Liver (tissue), 9 donors: ENCODE results near the gene NARF. TPM values are rescaled to one million over a fixed set of nuclear protein-coding genes. Genes with fewer than 3 reads are reported as not detected.

Experiments used
- DNase-seq: peaks from one replicate; pipeline ENCODE4 v3.0.0-alpha.2; 2017; ENCODE audit warnings: low spot score
- H3K27ac ChIP-seq, 2 donors: one replicate each; pipeline ENCODE4 v1.7.0; 2013; ENCODE audit warnings: inconsistent platforms in 2 of 2, low read length in 2 of 2, control low read depth in 1 of 2, low read depth in 1 of 2, mild to moderate bottlenecking in 1 of 2
- H3K27me3 ChIP-seq, 4 donors: one replicate each; pipeline versions ENCODE4 v1.6.1 to v1.7.0; 2013; ENCODE audit warnings: low read length in 3 of 4, inconsistent platforms in 1 of 4, mild to moderate bottlenecking in 1 of 4, moderate library complexity in 1 of 4; ENCODE audit not compliant: control insufficient read depth in 4 of 4, insufficient read depth in 4 of 4
- H3K36me3 ChIP-seq, 4 donors: one replicate each; pipeline versions ENCODE4 v1.6.1 to v1.7.0; 2013; ENCODE audit warnings: low read length in 3 of 4, mild to moderate bottlenecking in 3 of 4, low read depth in 1 of 4, moderate library complexity in 1 of 4; ENCODE audit not compliant: control insufficient read depth in 4 of 4, insufficient read depth in 3 of 4
- H3K4me1 ChIP-seq, 4 donors: one replicate each; pipeline versions ENCODE4 v1.6.1 to v1.7.0; 2013; ENCODE audit warnings: low read length in 3 of 4, mild to moderate bottlenecking in 3 of 4, moderate library complexity in 1 of 4; ENCODE audit not compliant: control insufficient read depth in 4 of 4, insufficient read depth in 4 of 4
- H3K4me3 ChIP-seq, 3 donors: one replicate each; pipeline versions ENCODE4 v1.6.1 to v1.7.0; 2013; ENCODE audit warnings: low read length in 3 of 3, control low read depth in 1 of 3, low read depth in 1 of 3, mild to moderate bottlenecking in 1 of 3
- H3K9ac ChIP-seq, 2 donors: one replicate each; pipeline ENCODE4 v1.7.0; 2013; ENCODE audit warnings: low read length in 2 of 2, mild to moderate bottlenecking in 2 of 2, moderate library complexity in 2 of 2, control low read depth in 1 of 2, low read depth in 1 of 2
- H3K9me3 ChIP-seq, 4 donors: one replicate each; pipeline versions ENCODE4 v1.6.1 to v1.7.0; 2013; ENCODE audit warnings: low read length in 3 of 4; ENCODE audit not compliant: control insufficient read depth in 4 of 4
- FOXA1 ChIP-seq: IDR thresholded peaks from 2 replicates; pipeline ENCODE4 v1.6.1; 2016; ENCODE audit warnings: antibody characterized with exemption
- FOXA2 ChIP-seq: IDR thresholded peaks from 2 replicates; pipeline ENCODE4 v1.6.1; 2016; ENCODE audit warnings: antibody characterized with exemption
- GABPA ChIP-seq, 2 donors: IDR thresholded peaks in 1 of 2; conservative IDR thresholded peaks in 1 of 2; 2 replicates each; pipeline ENCODE4 v1.6.1; 2016; ENCODE audit warnings: antibody characterized with exemption in 2 of 2, mild to moderate bottlenecking in 1 of 2, moderate library complexity in 1 of 2
- HNF4A ChIP-seq, 2 donors: conservative IDR thresholded peaks; 2 replicates each; pipeline ENCODE4 v1.6.1; 2016; ENCODE audit warnings: antibody characterized with exemption in 2 of 2, mild to moderate bottlenecking in 2 of 2
- HNF4G ChIP-seq: IDR thresholded peaks from 2 replicates; pipeline ENCODE4 v1.6.1; 2016; ENCODE audit warnings: antibody characterized with exemption
- NR2F2 ChIP-seq: IDR thresholded peaks from 2 replicates; pipeline ENCODE4 v1.6.1; 2016; ENCODE audit warnings: antibody characterized with exemption
- RAD21 ChIP-seq, 2 donors: IDR thresholded peaks; 2 replicates each; pipeline ENCODE4 v1.6.1; 2016; ENCODE audit warnings: antibody characterized with exemption in 2 of 2, mild to moderate bottlenecking in 2 of 2
- TAF1 ChIP-seq: conservative IDR thresholded peaks from 2 replicates; pipeline ENCODE4 v1.6.1; 2016; ENCODE audit warnings: antibody characterized with exemption, mild to moderate bottlenecking
- WGBS: extraction: QIAGEN DNeasy Blood & Tissue Kit; methylation state at CpG from one replicate; pipeline ENCODE4 v1.1.7; 2013; 5-methylcytosine and 5-hydroxymethylcytosine counted together
- polyA plus RNA-seq, 2 donors: library from polyadenylated mRNA; stranded (reverse) in 1 of 2; unstranded in 1 of 2; fragments of 200-250 nt in 1 of 2; fragments of >200 nt in 1 of 2; fragmentation: Nextera tagmentation in 1 of 2; extraction: Ambion mirVana in 1 of 2; gene quantifications; one replicate each; pipeline versions ENCODE4 v1.2.1 to v1.2.3, GENCODE V29; 2013 to 2015
- total RNA-seq, 2 donors: library from RNA; depleted of rRNA; stranded (reverse); fragments of >200 nt; gene quantifications; one replicate each; pipeline ENCODE4 v1.2.3, GENCODE V29; 2014
- TF ChIP-seq, protein P1 (sequence below): IDR thresholded peaks from 2 replicates; pipeline ENCODE4 v1.6.1; 2016; ENCODE audit warnings: antibody characterized with exemption
- TF ChIP-seq, protein P2 (sequence below): IDR thresholded peaks from 2 replicates; pipeline ENCODE4 v1.6.1; 2016; ENCODE audit warnings: antibody characterized with exemption, mild to moderate bottlenecking
- TF ChIP-seq, protein P3 (sequence below): fragments of 150-350 bp; IDR thresholded peaks from 2 replicates; pipeline ENCODE4 v1.5.1; 2017; ENCODE audit warnings: improper control_type of control experiment, low read depth, low read length; ENCODE audit not compliant: missing input control
- TF ChIP-seq, protein P4 (sequence below): IDR thresholded peaks from 2 replicates; pipeline ENCODE4 v1.6.1; 2016; ENCODE audit warnings: antibody characterized with exemption
- donor health status: healthy.
- donor health status: healthy.
- donor health status: healthy.
- donor health status: healthy.
- donor health status: healthy.

Gene NARF
- total and polyA plus RNA-seq, 4 donors: 19.8 to 87.5 (median 26.2) TPM

DNA sequence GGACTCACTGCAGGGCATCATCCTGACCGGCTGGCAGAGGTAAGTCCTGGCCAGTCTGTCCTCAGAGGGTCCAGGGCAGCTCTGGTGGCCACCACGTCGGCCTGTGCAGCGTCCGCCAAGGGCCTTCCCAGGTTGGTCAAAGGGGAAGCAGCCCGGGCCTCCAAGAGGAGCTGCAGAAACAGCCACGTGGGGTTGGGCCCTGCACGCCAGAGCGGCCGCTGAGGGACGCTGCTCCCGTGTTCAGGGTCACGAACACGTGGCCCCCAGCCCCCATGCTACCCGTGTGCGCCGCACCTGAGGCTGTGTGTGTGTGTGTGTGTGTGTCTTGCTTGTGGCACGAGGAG is 21.2 kb upstream of the NARF start:
- Histone ChIP-seq H3K9ac (no peak overlapping the region), H3K36me3 (peaks cover 0 to 9% (median 6%) of the 10 kb centered on the region in 4 donors), H3K27me3 (no peaks in the 10 kb centered on the region), H3K4me1 (peaks cover 4 to 14% (median 7%) of the 10 kb centered on the region in 4 donors), H3K27ac (no peak overlapping the region), H3K4me3 (no peak overlapping the region), H3K9me3 (no peaks in the 10 kb centered on the region)
- DNase-seq: no peak
- 93% methylated on average over 18 of the region's 18 CpGs for WGBS
- no peak for TF ChIP-seq FOXA1
- TF ChIP-seq, protein P1, sequence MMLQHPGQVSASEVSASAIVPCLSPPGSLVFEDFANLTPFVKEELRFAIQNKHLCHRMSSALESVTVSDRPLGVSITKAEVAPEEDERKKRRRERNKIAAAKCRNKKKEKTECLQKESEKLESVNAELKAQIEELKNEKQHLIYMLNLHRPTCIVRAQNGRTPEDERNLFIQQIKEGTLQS: no peak
- no peak for TF ChIP-seq HNF4G
- TF ChIP-seq, protein P2, sequence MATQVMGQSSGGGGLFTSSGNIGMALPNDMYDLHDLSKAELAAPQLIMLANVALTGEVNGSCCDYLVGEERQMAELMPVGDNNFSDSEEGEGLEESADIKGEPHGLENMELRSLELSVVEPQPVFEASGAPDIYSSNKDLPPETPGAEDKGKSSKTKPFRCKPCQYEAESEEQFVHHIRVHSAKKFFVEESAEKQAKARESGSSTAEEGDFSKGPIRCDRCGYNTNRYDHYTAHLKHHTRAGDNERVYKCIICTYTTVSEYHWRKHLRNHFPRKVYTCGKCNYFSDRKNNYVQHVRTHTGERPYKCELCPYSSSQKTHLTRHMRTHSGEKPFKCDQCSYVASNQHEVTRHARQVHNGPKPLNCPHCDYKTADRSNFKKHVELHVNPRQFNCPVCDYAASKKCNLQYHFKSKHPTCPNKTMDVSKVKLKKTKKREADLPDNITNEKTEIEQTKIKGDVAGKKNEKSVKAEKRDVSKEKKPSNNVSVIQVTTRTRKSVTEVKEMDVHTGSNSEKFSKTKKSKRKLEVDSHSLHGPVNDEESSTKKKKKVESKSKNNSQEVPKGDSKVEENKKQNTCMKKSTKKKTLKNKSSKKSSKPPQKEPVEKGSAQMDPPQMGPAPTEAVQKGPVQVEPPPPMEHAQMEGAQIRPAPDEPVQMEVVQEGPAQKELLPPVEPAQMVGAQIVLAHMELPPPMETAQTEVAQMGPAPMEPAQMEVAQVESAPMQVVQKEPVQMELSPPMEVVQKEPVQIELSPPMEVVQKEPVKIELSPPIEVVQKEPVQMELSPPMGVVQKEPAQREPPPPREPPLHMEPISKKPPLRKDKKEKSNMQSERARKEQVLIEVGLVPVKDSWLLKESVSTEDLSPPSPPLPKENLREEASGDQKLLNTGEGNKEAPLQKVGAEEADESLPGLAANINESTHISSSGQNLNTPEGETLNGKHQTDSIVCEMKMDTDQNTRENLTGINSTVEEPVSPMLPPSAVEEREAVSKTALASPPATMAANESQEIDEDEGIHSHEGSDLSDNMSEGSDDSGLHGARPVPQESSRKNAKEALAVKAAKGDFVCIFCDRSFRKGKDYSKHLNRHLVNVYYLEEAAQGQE: no peak
- TF ChIP-seq, protein P3, sequence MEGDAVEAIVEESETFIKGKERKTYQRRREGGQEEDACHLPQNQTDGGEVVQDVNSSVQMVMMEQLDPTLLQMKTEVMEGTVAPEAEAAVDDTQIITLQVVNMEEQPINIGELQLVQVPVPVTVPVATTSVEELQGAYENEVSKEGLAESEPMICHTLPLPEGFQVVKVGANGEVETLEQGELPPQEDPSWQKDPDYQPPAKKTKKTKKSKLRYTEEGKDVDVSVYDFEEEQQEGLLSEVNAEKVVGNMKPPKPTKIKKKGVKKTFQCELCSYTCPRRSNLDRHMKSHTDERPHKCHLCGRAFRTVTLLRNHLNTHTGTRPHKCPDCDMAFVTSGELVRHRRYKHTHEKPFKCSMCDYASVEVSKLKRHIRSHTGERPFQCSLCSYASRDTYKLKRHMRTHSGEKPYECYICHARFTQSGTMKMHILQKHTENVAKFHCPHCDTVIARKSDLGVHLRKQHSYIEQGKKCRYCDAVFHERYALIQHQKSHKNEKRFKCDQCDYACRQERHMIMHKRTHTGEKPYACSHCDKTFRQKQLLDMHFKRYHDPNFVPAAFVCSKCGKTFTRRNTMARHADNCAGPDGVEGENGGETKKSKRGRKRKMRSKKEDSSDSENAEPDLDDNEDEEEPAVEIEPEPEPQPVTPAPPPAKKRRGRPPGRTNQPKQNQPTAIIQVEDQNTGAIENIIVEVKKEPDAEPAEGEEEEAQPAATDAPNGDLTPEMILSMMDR: no peak
- TF ChIP-seq FOXA2: no peak
- no peak for TF ChIP-seq HNF4A (conservative IDR thresholded peaks at IDR 0.05)

DNA sequence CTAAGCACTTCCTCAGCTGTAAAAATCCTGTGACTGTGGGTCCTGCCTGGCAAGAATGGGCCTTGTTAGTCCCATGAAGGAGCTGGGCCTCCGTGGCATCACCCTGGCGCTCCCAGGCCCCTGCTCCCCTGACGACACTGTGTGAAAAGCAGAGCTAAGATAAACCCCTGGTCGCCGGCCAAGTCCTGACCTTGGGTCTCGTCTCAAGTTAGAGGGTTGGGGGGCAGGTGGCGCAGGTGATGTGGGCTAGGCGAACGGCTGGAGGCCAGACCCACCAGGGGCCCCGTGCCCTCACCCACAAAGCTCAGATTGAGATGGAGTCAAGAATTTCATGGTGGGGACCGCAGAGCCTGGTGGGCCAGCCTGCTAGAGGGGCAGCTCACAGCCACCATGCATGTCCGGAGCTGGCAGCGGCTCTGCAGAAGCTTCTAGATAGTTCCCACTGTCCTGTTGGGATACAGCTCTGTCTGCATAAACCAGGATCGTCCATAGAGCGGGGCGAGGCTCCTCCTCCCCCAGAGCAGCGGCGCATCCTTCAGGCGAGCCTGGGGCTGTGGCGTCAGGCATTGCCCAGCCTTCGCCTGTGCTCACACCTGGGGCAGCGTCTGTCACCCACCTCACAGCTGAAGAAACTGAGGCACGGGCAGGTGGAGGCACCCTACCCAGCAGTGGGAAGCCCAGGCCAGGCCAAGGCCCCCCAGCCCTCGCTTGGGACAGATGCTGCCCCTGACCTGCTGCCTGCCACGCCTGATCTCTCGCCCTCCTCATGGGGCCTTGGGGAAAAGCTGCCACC is 19.9 kb upstream of the NARF start:
- Histone ChIP-seq H3K36me3 (peaks cover 0 to 12% (median 7%) of the 10 kb centered on the region in 4 donors), H3K9me3 (no peaks in the 10 kb centered on the region), H3K4me3 (no peak overlapping the region), H3K4me1 (peaks cover 5 to 25% (median 14%) of the 10 kb centered on the region in 4 donors), H3K9ac (no peak overlapping the region), H3K27ac (no peak overlapping the region), H3K27me3 (no peaks in the 10 kb centered on the region)
- no peak for DNase-seq
- TF ChIP-seq FOXA1 (no peak), RAD21 (IDR thresholded peaks at IDR 0.05) (no peak), HNF4G (no peak), GABPA (IDR thresholded peaks at IDR 0.05 in 1 of 2, conservative IDR thresholded peaks at IDR 0.05 in 1 of 2) (no peak), NR2F2 (no peak), TAF1 (no peak)
- TF ChIP-seq, protein P1: no peak
- TF ChIP-seq, protein P4, sequence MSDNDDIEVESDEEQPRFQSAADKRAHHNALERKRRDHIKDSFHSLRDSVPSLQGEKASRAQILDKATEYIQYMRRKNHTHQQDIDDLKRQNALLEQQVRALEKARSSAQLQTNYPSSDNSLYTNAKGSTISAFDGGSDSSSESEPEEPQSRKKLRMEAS: no peak
- TF ChIP-seq, protein P3: no peak
- TF ChIP-seq, protein P2: no peak
- 91% methylated on average over 26 of the region's 26 CpGs for WGBS
